Neuronal stem cell (in vitro differentiated cells): Measurements from ENCODE around the gene LHFPL2.

Experiments
- DNase-seq: peaks from one replicate; pipeline ENCODE4 v3.0.0-alpha.2; 2013; ENCODE audit warnings: low spot score
- H2AFZ ChIP-seq: one replicate; pipeline ENCODE4 v1.6.1; 2013; ENCODE audit warnings: mild to moderate bottlenecking, low read length, inconsistent platforms
- H2AK5ac ChIP-seq: 2 replicates; pipeline ENCODE4 v1.6.1; 2013; ENCODE audit warnings: low read depth, mild to moderate bottlenecking, inconsistent platforms, low read length, moderate library complexity, mixed read lengths
- H2BK120ac ChIP-seq: 2 replicates; pipeline ENCODE4 v1.6.1; 2013; ENCODE audit warnings: low read depth, mild to moderate bottlenecking, inconsistent platforms, low read length, moderate library complexity, mixed read lengths
- H2BK12ac ChIP-seq: one replicate; pipeline ENCODE4 v1.6.1; 2013; ENCODE audit warnings: low read length, inconsistent platforms
- H2BK15ac ChIP-seq: 2 replicates; pipeline ENCODE4 v1.6.1; 2013; ENCODE audit warnings: mild to moderate bottlenecking, low read length, inconsistent platforms, mixed read lengths
- H2BK5ac ChIP-seq: one replicate; pipeline ENCODE4 v1.6.1; 2013; ENCODE audit warnings: inconsistent platforms, mild to moderate bottlenecking, low read length, moderate library complexity
- H3K14ac ChIP-seq: one replicate; pipeline ENCODE4 v1.6.1; 2013; ENCODE audit warnings: low read length, inconsistent platforms
- H3K18ac ChIP-seq: 2 replicates; pipeline ENCODE4 v1.6.1; 2013; ENCODE audit warnings: low read length, inconsistent platforms
- H3K23ac ChIP-seq: 2 replicates; pipeline ENCODE4 v1.6.1; 2013; ENCODE audit warnings: low read depth, mild to moderate bottlenecking, mixed read lengths, low read length, inconsistent platforms; ENCODE audit not compliant: poor library complexity
- H3K27ac ChIP-seq: replicated peaks from 3 replicates; pipeline ENCODE4 v1.5.1; 2013; ENCODE audit warnings: low read length, inconsistent platforms
- H3K27me3 ChIP-seq, 3 experiments: 2 replicates each; pipeline ENCODE4 v1.6.1; 2013; ENCODE audit warnings: low read length in 3 of 3, mild to moderate bottlenecking in 2 of 3, inconsistent platforms in 1 of 3, low read depth in 1 of 3, mixed read lengths in 1 of 3, moderate library complexity in 1 of 3; ENCODE audit not compliant: control insufficient read depth in 3 of 3, insufficient read depth in 3 of 3
- H3K36me3 ChIP-seq, 2 donors: replicated peaks in 1 of 2; 2 replicates each; pipeline ENCODE4 v1.6.1; 2013; ENCODE audit warnings: low read length in 2 of 2; ENCODE audit not compliant: control insufficient read depth in 2 of 2, insufficient read depth in 2 of 2
- H3K4ac ChIP-seq: 2 replicates; pipeline ENCODE4 v1.6.1; 2013; ENCODE audit warnings: inconsistent platforms, mild to moderate bottlenecking, low read length, moderate library complexity
- H3K4me1 ChIP-seq, 2 donors: 1 replicate in 1 of 2; 2 replicates in 1 of 2; pipeline ENCODE4 v1.6.1; 2013; ENCODE audit warnings: low read length in 2 of 2, low read depth in 1 of 2; ENCODE audit not compliant: control insufficient read depth in 2 of 2, insufficient read depth in 1 of 2
- H3K4me2 ChIP-seq: one replicate; pipeline ENCODE4 v1.6.1; 2013; ENCODE audit warnings: mild to moderate bottlenecking, low read length, inconsistent platforms; ENCODE audit not compliant: insufficient read depth, poor library complexity, severe bottlenecking
- H3K4me3 ChIP-seq, 2 donors: 2 replicates each; pipeline ENCODE4 v1.5.1; 2013; ENCODE audit warnings: low read length in 2 of 2, mild to moderate bottlenecking in 2 of 2, inconsistent platforms in 1 of 2, moderate library complexity in 1 of 2
- H3K79me1 ChIP-seq: one replicate; pipeline ENCODE4 v1.6.1; 2013; ENCODE audit warnings: low read depth, mild to moderate bottlenecking, inconsistent platforms, low read length, moderate library complexity
- H3K9ac ChIP-seq: one replicate; pipeline ENCODE4 v1.6.1; 2013; ENCODE audit warnings: mild to moderate bottlenecking, low read depth, low read length, inconsistent platforms; ENCODE audit not compliant: poor library complexity
- H3K9me3 ChIP-seq, 2 donors: replicated peaks in 1 of 2; 2 replicates each; pipeline versions ENCODE3 to v1.6.1; 2013; ENCODE audit warnings: low read length in 2 of 2, mild to moderate bottlenecking in 2 of 2, inconsistent platforms in 1 of 2, low read depth in 1 of 2, mixed read lengths in 1 of 2, moderate library complexity in 1 of 2; ENCODE audit not compliant: control insufficient read depth in 2 of 2, insufficient read depth in 1 of 2
- H4K8ac ChIP-seq: one replicate; pipeline ENCODE4 v1.6.1; 2013; ENCODE audit warnings: low read depth, mild to moderate bottlenecking, inconsistent platforms, low read length, moderate library complexity
- H4K91ac ChIP-seq: one replicate; pipeline ENCODE4 v1.6.1; 2013; ENCODE audit warnings: low read length, low read depth, mild to moderate bottlenecking, inconsistent platforms; ENCODE audit not compliant: poor library complexity
- WGBS, 2 donors: extraction: QIAGEN DNeasy Blood & Tissue Kit; methylation state at CpG; one replicate each; pipeline ENCODE4 v1.1.7; 2013; ENCODE audit warnings: missing lambda C conversion rate in 2 of 2, mixed read lengths in 1 of 2; ENCODE audit not compliant: insufficient read length in 2 of 2, insufficient replicate concordance in 1 of 2; ENCODE audit errors: extremely low coverage in 2 of 2; 5-methylcytosine and 5-hydroxymethylcytosine counted together

Gene LHFPL2

DNA sequence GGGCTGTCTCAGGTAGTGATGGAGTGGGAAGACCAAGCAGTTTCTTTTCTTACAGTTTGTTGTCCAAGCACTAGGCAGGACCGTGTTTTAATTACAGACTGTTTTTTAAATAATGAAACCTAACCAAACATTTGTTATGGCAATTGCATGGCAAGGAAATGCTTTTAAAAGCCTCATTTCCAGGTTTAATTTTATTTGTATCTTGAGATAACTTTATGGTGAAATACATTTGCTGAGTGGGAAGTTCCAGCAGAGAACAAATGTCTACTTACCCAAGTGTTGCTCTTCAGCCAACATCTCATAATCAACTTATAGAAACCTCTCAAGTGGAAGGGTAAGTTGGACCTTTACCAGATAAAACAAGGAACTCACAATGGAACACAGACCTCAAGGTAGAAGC is 11.8 kb upstream of the LHFPL2 start:
- H3K4ac ChIP-seq: no peak overlapping the region
- no peaks in the 10 kb centered on the region for H3K36me3 ChIP-seq
- no CpG with 5 or more reads among the region's 1 CpG for WGBS, 2 donors
- H3K4me2 ChIP-seq: no peak overlapping the region
- H2BK120ac ChIP-seq: no peak overlapping the region
- no peak overlapping the region for H2AFZ ChIP-seq
- no peak overlapping the region for H3K23ac ChIP-seq
- H3K27ac ChIP-seq: no peak overlapping the region
- H3K27me3 ChIP-seq: peaks cover 0 to 2% (median 0%) of the 10 kb centered on the region in 3 experiments
- DNase-seq: no peak
- no peaks in the 10 kb centered on the region for H3K79me1 ChIP-seq
- no peak overlapping the region for H4K8ac ChIP-seq
- no peak overlapping the region for H2BK15ac ChIP-seq
- H3K14ac ChIP-seq: no peak overlapping the region
- H3K18ac ChIP-seq: no peak overlapping the region
- no peaks in the 10 kb centered on the region for H3K9me3 ChIP-seq
- H4K91ac ChIP-seq: no peak overlapping the region
- no peak overlapping the region for H3K9ac ChIP-seq
- H2BK12ac ChIP-seq: no peak overlapping the region
- H3K4me3 ChIP-seq: no peak overlapping the region
- no peak overlapping the region for H2BK5ac ChIP-seq
- H2AK5ac ChIP-seq: no peak overlapping the region
- no peaks in the 10 kb centered on the region for H3K4me1 ChIP-seq

DNA sequence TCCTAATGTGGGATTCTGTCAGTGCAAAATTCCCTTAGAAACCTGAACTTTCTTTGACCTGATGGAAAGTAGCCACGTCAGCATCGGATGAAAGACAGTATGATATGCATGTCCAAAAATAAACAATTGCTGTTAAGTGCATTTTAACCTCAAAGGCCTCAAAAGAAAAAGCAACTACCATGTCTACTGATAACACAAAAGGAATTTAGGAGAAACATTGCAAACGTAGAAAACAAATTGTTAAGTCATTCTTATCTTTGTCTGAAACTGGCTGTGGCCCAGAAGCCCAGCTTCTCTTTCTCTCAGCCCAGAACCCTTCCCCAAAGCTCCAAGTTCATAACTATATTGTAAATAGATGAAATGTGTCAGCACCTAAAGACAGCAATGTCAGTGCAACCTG is 11.1 kb upstream of the LHFPL2 start:
- Histone ChIP-seq H3K23ac (no peak overlapping the region), H2BK5ac (no peak overlapping the region), H2BK120ac (no peak overlapping the region), H3K9ac (no peak overlapping the region), H3K14ac (no peak overlapping the region), H3K18ac (no peak overlapping the region), H4K8ac (no peak overlapping the region), H3K4me1 (no peaks in the 10 kb centered on the region), H3K4me2 (no peak overlapping the region), H3K4me3 (no peak overlapping the region), H2AFZ (no peak overlapping the region), H2BK12ac (no peak overlapping the region), H3K27me3 (peaks cover 0 to 2% (median 0%) of the 10 kb centered on the region in 3 experiments), H3K79me1 (no peaks in the 10 kb centered on the region), H3K27ac (no peak overlapping the region), H2BK15ac (no peak overlapping the region), H3K36me3 (no peaks in the 10 kb centered on the region), H2AK5ac (no peak overlapping the region), H3K9me3 (no peaks in the 10 kb centered on the region), H3K4ac (no peak overlapping the region), H4K91ac (no peak overlapping the region)
- no CpG with 5 or more reads among the region's 3 CpGs for WGBS, 2 donors
- no peak for DNase-seq

DNA sequence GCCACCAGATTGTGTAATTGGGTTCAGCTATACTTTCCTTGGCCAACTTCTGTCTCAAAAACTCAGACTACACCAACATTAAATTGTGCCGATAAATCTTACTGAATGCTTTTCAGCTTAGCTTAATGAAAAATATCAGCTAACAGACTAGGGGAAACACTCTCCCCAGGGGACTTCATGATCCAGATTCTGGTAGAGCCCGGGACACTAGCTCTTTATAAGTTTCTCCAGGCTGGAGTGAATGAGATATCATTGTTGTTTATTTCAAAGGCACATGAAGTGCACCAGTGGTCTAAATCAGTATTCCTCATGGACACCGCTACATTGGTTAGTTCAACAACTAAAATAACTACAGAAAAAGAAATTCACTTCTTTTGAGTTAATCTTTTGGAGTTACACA is 10.5 kb upstream of the LHFPL2 start:
- Histone ChIP-seq H2BK15ac (no peak overlapping the region), H3K27ac (no peak overlapping the region), H3K4me2 (no peak overlapping the region), H3K4me1 (no peaks in the 10 kb centered on the region), H3K14ac (no peak overlapping the region), H3K27me3 (peaks cover 0 to 2% (median 0%) of the 10 kb centered on the region in 3 experiments), H2AFZ (no peak overlapping the region), H3K4me3 (no peak overlapping the region), H2BK12ac (no peak overlapping the region), H3K23ac (no peak overlapping the region), H4K91ac (no peak overlapping the region), H3K9ac (no peak overlapping the region), H3K9me3 (no peaks in the 10 kb centered on the region), H2AK5ac (no peak overlapping the region), H3K79me1 (no peaks in the 10 kb centered on the region), H3K4ac (no peak overlapping the region), H4K8ac (no peak overlapping the region), H2BK120ac (no peak overlapping the region), H2BK5ac (no peak overlapping the region), H3K36me3 (no peaks in the 10 kb centered on the region), H3K18ac (no peak overlapping the region)
- WGBS, 2 donors: no CpG with 5 or more reads among the region's 3 CpGs
- no peak for DNase-seq

DNA sequence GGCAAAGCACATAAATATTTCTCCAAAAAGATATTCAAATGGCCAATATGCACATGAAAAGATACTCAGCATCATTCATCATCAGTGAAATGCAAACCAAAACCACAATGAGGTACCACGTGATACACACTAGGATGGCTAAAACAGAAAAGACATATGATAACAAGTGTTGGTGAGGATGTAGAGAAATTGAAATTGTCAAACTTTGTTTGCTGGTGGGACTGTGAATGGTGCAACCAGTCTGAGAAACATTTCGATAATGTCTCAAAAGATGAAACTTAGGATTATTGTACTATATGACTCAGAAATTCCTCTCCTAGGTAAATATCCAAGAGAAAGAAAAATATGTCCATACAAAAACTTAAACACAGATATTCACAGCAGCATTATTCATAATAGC is 8.6 kb upstream of the LHFPL2 start:
- H3K36me3 ChIP-seq: no peaks in the 10 kb centered on the region
- no peak overlapping the region for H3K18ac ChIP-seq
- H2BK12ac ChIP-seq: no peak overlapping the region
- no peak overlapping the region for H2AK5ac ChIP-seq
- H2AFZ ChIP-seq: no peak overlapping the region
- H3K79me1 ChIP-seq: no peaks in the 10 kb centered on the region
- H3K23ac ChIP-seq: no peak overlapping the region
- no peak overlapping the region for H2BK5ac ChIP-seq
- DNase-seq: no peak
- H3K9ac ChIP-seq: no peak overlapping the region
- H3K14ac ChIP-seq: no peak overlapping the region
- peaks cover 0 to 2% (median 0%) of the 10 kb centered on the region in 3 experiments for H3K27me3 ChIP-seq
- H3K4me2 ChIP-seq: no peak overlapping the region
- H2BK15ac ChIP-seq: no peak overlapping the region
- H2BK120ac ChIP-seq: no peak overlapping the region
- H3K4ac ChIP-seq: no peak overlapping the region
- H3K4me3 ChIP-seq: no peak overlapping the region
- no peaks in the 10 kb centered on the region for H3K9me3 ChIP-seq
- H3K27ac ChIP-seq: no peak overlapping the region
- no peak overlapping the region for H4K91ac ChIP-seq
- no peaks in the 10 kb centered on the region for H3K4me1 ChIP-seq
- no CpG with 5 or more reads among the region's 2 CpGs for WGBS, 2 donors
- no peak overlapping the region for H4K8ac ChIP-seq
